Spleen (tissue), 7 donors: ENCODE data around the gene LHFPL5.

Experiments
- CTCF ChIP-seq, 11 experiments: fragments of 200-600 bp in 7 of 11; fragments of 450-650 bp in 4 of 11; sonication (generic) in 4 of 11; IDR thresholded peaks in 8 of 11; conservative IDR thresholded peaks in 3 of 11; 1 replicate in 7 of 11; 2 replicates in 4 of 11; pipeline versions ENCODE4 v1.4.0 to v1.8.0; 2016 to 2021; ENCODE audit warnings: antibody characterized with exemption in 11 of 11, inconsistent platforms in 4 of 11, mild to moderate bottlenecking in 1 of 11
- POLR2A ChIP-seq, 3 donors: fragments of 450-650 bp; IDR thresholded peaks; one replicate each; pipeline ENCODE4 v1.5.1; 2017; ENCODE audit warnings: antibody characterized with exemption in 3 of 3, mild to moderate bottlenecking in 1 of 3
- POLR2AphosphoS5 ChIP-seq, 3 donors: sonication (generic); formaldehyde crosslinking; IDR thresholded peaks; one replicate each; pipeline ENCODE4 v1.5.1; 2017; ENCODE audit warnings: antibody characterized with exemption in 3 of 3
- donor health status: DM: no; HTN: no; CAD: no; lungs with moderate emphysema.
- donor health status: DM: no; HTN: no; CAD: no.
- donor health status: DM: no; HTN: no; CAD: no.

- TF ChIP-seq POLR2AphosphoS5 (IDR thresholded peaks at IDR 0.05), result no peak
- TF ChIP-seq CTCF (IDR thresholded peaks at IDR 0.05 in 8 of 11, conservative IDR thresholded peaks at IDR 0.05 in 3 of 11), result no peak
- TF ChIP-seq POLR2A (IDR thresholded peaks at IDR 0.05), result no peak
These were observed 24.4 kb upstream of the LHFPL5 start, which contains the start of gene CLPSL1 for GRCh38 chr6:35780719-35781118.
